Measurements from ENCODE around the gene GRID1.

- TF ChIP-seq POLR2AphosphoS5 (IDR thresholded peaks at IDR 0.05; ENCODE audit: insufficient read depth in 1 of 2, low read depth in 1 of 2) (no peak), POLR2A (IDR thresholded peaks at IDR 0.05) (no peak)
Measured at GRCh38 chr10:85924382-85925102, 442.1 kb downstream of the GRID1 start.
